A549 (cell line): ENCODE results near the gene MAJIN.

ENCODE experiments used
- BHLHE40 ChIP-seq: IDR thresholded peaks from 2 replicates; pipeline ENCODE4 v1.6.1; 2012; ENCODE audit warnings: low read depth, low read length, inconsistent platforms
- CTCF ChIP-seq: fragments of >200 bp; sonication (Bioruptor Twin); formaldehyde crosslinking; IDR thresholded peaks from 3 replicates; pipeline ENCODE4 v1.5.1; 2016
- RAD21 ChIP-seq, 2 experiments: fragments of >200 bp in 1 of 2; sonication (Bioruptor Twin) in 1 of 2; formaldehyde crosslinking in 1 of 2; IDR thresholded peaks in 1 of 2; conservative IDR thresholded peaks in 1 of 2; 2 replicates in 1 of 2; 3 replicates in 1 of 2; pipeline ENCODE4 v1.6.1; 2012 to 2018; ENCODE audit warnings: inconsistent platforms in 1 of 2
- RFX5 ChIP-seq: fragments of 450-650 bp; IDR thresholded peaks from 2 replicates; pipeline ENCODE4 v1.7.1; 2014; ENCODE audit warnings: antibody characterized with exemption, mild to moderate bottlenecking, moderate library complexity

DNA sequence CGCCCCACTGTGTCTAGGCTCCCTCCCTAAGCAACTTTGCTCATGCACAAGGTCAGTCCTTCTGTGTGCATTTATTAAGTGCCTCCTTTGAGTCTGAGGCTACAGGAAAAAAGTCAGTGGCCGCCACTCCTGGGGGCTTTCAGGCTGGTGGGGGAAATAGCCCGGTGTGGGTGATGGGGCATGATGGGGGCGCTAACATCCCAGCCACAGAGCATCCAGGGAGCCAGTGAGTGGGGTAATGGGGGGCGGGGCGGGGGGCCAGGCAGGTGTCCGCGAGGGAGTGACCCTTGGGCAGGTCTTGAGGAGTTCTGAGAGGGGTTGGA, 83.5 kb downstream of the MAJIN start:
- TF ChIP-seq BHLHE40 (no peak), CTCF (no peak), RAD21 (conservative IDR thresholded peaks at IDR 0.05 in 1 of 2, IDR thresholded peaks at IDR 0.05 in 1 of 2) (no peak), RFX5 (no peak)
